Measurements from ENCODE around the gene CASZ1.

DNA sequence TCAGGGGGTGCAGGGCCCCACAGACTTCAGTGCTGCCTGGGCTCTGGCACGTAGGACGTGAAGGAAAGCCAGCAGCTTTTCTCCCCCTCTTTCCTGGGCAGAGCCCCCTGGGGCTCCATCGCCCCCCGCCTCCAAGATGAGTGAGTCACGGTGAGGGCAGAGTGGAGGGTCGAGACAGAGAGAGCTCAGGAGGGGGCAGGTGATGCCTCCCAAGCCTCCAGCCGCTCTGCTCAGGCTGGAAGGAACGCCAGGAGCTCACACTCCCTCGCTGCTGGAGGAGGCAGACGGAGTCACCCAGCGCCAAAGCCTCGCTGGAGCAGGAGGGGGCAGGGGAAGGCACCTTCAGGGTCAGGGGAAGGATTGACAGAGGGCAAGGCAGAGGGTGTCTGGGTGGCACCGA, 119.5 kb downstream of the CASZ1 start:
- TF ChIP-seq, protein P1, sequence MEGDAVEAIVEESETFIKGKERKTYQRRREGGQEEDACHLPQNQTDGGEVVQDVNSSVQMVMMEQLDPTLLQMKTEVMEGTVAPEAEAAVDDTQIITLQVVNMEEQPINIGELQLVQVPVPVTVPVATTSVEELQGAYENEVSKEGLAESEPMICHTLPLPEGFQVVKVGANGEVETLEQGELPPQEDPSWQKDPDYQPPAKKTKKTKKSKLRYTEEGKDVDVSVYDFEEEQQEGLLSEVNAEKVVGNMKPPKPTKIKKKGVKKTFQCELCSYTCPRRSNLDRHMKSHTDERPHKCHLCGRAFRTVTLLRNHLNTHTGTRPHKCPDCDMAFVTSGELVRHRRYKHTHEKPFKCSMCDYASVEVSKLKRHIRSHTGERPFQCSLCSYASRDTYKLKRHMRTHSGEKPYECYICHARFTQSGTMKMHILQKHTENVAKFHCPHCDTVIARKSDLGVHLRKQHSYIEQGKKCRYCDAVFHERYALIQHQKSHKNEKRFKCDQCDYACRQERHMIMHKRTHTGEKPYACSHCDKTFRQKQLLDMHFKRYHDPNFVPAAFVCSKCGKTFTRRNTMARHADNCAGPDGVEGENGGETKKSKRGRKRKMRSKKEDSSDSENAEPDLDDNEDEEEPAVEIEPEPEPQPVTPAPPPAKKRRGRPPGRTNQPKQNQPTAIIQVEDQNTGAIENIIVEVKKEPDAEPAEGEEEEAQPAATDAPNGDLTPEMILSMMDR (IDR thresholded peaks at IDR 0.05; ENCODE audit: poor library complexity), result no peak
- TF ChIP-seq EZH2 (IDR thresholded peaks at IDR 0.05; ENCODE audit: borderline replicate concordance), result no peak

Measured in hepatocyte (in vitro differentiated cells).